Endothelial cell of umbilical vein (primary cell): ENCODE measurements around the gene AGAP3.

Experiments used
- EZH2 ChIP-seq: IDR thresholded peaks from 2 replicates; pipeline ENCODE4 v1.6.1; 2012; ENCODE audit warnings: borderline replicate concordance, low read depth, mild to moderate bottlenecking, moderate library complexity, low read length, inconsistent platforms; ENCODE audit not compliant: severe bottlenecking
- FOS ChIP-seq: IDR thresholded peaks from 2 replicates; pipeline ENCODE4 v1.6.1; 2011; ENCODE audit warnings: mild to moderate bottlenecking, low read length, moderate library complexity, borderline replicate concordance; ENCODE audit not compliant: insufficient read depth
- GATA2 ChIP-seq: IDR thresholded peaks from 2 replicates; pipeline ENCODE4 v1.7.0; 2011; ENCODE audit warnings: low read depth, mild to moderate bottlenecking, moderate library complexity, mixed read lengths, low read length; ENCODE audit not compliant: insufficient read length, insufficient read depth
- JUN ChIP-seq: IDR thresholded peaks from 2 replicates; pipeline ENCODE4 v1.6.1; 2011; ENCODE audit warnings: borderline replicate concordance, low read depth; ENCODE audit not compliant: insufficient read length, insufficient read depth
- MYC ChIP-seq: IDR thresholded peaks from one replicate; pipeline ENCODE4 v1.6.1; 2011; ENCODE audit warnings: mild to moderate bottlenecking, low read depth, low read length
- POLR2A ChIP-seq: IDR thresholded peaks from 2 replicates; pipeline ENCODE4 v1.6.1; 2012; ENCODE audit warnings: low read depth, mild to moderate bottlenecking, control low read depth, low read length
- POLR2AphosphoS5 ChIP-seq: IDR thresholded peaks from 2 replicates; pipeline ENCODE4 v1.6.1; 2012; ENCODE audit warnings: low read depth, mild to moderate bottlenecking, control low read depth, low read length, moderate library complexity; ENCODE audit not compliant: insufficient read depth
- TF ChIP-seq, protein P1 (sequence below), 2 donors: IDR thresholded peaks; 1 replicate in 1 of 2; 2 replicates in 1 of 2; pipeline ENCODE4 v1.5.1; 2011; ENCODE audit warnings: low read length in 2 of 2, mild to moderate bottlenecking in 2 of 2, moderate library complexity in 2 of 2, control low read depth in 1 of 2, inconsistent platforms in 1 of 2, low read depth in 1 of 2; ENCODE audit not compliant: insufficient read depth in 1 of 2; ENCODE audit errors: extremely low read depth in 1 of 2
- TF ChIP-seq, protein P2 (sequence below): IDR thresholded peaks from 2 replicates; pipeline ENCODE4 v1.6.1; 2011; ENCODE audit not compliant: insufficient read depth, insufficient read length

DNA sequence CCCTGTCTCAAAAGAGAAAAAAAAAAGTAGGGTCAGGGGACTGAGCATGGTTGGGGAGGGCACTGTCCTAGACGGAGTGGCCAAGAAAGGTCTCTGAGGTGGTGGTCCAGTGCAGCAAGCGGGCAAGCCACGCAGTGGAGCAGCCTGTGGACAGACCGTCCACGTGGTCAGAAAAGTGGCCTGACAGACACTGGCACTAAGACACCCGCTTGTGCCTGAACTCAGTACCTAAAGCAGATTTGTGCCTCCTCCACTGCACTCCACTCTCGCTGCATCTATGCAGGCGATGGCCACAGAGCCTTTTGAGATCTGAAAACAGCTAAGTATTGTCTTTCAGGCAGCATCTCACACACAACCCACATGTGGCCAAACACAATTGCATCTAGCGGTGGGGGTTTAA lies 92.0 kb downstream of the AGAP3 start:
- no peak for TF ChIP-seq POLR2AphosphoS5
- TF ChIP-seq EZH2 = no peak
- TF ChIP-seq, protein P1, sequence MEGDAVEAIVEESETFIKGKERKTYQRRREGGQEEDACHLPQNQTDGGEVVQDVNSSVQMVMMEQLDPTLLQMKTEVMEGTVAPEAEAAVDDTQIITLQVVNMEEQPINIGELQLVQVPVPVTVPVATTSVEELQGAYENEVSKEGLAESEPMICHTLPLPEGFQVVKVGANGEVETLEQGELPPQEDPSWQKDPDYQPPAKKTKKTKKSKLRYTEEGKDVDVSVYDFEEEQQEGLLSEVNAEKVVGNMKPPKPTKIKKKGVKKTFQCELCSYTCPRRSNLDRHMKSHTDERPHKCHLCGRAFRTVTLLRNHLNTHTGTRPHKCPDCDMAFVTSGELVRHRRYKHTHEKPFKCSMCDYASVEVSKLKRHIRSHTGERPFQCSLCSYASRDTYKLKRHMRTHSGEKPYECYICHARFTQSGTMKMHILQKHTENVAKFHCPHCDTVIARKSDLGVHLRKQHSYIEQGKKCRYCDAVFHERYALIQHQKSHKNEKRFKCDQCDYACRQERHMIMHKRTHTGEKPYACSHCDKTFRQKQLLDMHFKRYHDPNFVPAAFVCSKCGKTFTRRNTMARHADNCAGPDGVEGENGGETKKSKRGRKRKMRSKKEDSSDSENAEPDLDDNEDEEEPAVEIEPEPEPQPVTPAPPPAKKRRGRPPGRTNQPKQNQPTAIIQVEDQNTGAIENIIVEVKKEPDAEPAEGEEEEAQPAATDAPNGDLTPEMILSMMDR (IDR thresholded peaks at IDR 0.05; ENCODE audit: extremely low read depth in 1 of 2, insufficient read depth in 1 of 2, low read depth in 1 of 2, low read length in 2 of 2) = no peak
- TF ChIP-seq POLR2A = no peak
- TF ChIP-seq, protein P2, sequence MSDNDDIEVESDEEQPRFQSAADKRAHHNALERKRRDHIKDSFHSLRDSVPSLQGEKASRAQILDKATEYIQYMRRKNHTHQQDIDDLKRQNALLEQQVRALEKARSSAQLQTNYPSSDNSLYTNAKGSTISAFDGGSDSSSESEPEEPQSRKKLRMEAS = no peak
- no peak for TF ChIP-seq FOS
- no peak for TF ChIP-seq MYC
- TF ChIP-seq JUN = no peak
- TF ChIP-seq GATA2 = no peak
